ENCODE data around the gene AHNAK2.
"Not testable (repeated sequence)": the region's sequence is repeated elsewhere in the genome, so short reads cannot be mapped to it uniquely, and the experiment has no call there.

The AHNAK2 gene

GRCh38 chr14:104971447-104972240 is 6.5 kb downstream of the AHNAK2 start:
- no peak for DNase-seq

GRCh38 chr14:104970231-104971068 is 7.7 kb downstream of the AHNAK2 start:
- no peak for DNase-seq

DNA sequence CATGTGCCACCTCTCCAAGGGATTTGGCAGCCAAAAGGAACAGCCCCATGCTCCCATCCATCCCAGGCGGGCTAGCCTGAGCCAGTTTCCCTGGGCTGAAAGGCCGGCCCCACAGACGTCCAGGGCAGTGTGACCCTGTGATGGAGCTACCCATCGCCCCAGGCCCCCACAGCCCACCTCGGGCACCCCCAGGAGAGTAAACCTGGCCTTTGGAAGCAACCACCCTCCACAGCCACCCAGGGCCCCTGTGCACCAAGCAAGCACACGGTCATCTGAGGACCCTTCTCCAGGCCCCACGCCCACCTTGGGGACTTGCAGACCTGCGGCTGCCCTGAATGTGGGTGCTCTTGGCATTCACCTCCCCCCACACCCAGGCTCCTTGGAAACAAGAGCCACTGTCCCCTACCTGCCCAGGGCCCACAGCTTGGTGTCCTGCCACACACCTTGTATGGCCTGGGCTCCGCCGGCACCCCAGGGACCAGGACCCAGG is 8.4 kb downstream of the AHNAK2 start:
- DNase-seq = no peak

DNA sequence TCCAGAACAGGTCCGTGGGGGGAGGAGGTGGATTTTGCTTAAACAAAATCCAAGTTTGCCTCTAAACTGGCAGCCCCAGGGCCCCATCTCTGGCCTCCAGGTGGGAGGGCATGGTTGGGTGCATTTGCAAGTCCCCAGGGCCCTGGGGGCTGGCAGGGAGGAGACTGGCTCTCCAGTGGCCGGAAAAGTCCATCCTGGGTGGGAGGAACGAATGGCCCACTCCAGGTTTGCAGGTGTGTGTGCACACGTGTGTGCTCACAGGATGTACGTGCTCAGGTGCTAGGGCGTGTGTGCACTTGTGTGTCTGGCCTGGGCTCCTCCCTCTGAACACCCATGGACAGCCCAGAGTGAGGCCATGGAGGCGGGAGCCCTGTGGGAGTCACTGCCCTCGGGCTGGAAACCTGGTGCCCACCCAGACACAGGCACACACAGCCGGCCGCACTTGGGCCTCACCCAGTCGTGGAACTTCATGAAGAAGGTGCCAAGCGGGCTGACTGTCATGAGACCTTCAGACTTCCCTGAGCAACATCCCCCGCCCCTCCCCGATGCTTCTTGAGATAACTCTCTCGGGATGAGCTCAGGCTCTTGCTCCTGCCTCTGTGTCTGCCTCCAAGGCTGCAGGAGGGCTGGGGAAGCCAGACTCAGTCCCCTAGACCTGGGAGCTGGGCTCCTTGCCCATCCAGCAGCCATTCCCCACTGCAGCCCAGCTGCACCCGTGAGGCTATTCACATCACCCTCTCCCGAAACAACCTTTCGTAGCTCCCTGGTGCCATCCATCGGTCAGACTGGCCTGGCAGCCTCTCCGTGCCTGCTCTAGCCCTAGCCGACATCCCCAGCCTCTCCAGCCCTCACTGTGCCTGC is 9.4 kb downstream of the AHNAK2 start:
- DNase-seq = peak; percentile 42

DNA sequence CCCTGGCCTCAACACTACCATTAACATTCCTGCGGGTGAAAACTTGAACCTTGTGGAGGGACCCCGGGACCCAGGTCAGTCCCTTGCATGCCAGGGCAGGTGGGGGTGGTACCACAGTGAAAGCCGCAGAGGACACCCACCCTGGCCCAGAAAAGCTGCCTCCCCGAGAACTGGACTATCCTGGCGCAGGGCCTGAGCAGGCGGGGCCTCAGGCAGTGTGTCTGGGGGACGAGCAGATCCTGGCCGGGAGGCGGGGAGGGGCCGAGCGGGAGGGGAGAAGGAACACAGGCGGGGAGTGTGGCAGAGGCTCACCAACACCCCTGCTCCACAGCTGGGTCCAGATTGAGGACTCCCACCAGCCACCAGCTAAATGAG is 10.0 kb downstream of the AHNAK2 start:
- DNase-seq = peak; percentile 32

- no peak for DNase-seq
Observed at GRCh38 chr14:104967386-104968152, 10.6 kb downstream of the AHNAK2 start.

GRCh38 chr14:104966981-104967385 is 11.2 kb downstream of the AHNAK2 start:
- DNase-seq = no peak

DNA sequence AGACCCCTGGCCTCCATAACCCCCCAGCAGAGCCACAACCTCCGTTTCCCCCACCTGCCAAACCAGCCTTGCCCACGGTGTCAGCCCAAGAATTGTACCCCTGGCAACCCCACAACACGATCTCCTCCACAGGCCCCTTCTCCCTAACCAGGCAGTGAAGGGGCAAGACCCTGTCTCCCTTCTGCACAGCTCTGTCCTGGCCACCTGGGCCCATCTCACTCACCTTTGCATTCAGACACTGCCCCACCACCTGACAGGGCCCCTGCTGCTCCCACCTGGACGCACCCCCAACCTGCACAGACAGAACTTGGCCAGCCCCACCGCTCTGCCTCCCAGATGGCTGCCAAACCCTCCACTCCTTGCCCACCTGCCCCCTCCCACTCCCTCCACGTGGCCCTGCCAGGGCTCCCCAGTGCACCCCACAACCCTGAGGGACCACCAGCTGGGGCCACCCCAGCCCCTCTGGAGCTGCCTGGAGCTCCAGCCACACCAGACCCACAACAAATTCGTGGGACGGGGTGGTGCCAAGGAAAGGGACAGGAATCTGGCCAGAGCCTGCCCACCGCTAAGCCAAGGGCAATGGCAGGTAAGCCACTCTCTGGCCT is 11.8 kb downstream of the AHNAK2 start:
- DNase-seq = no peak

- DNase-seq = no peak
Observed at GRCh38 chr14:104965561-104966231, 12.5 kb downstream of the AHNAK2 start.

- DNase-seq = no peak
Observed at GRCh38 chr14:104964546-104964945, 13.6 kb downstream of the AHNAK2 start.

- no peak for DNase-seq
Observed at GRCh38 chr14:104957146-104958113, 20.7 kb downstream of the AHNAK2 start.

DNA sequence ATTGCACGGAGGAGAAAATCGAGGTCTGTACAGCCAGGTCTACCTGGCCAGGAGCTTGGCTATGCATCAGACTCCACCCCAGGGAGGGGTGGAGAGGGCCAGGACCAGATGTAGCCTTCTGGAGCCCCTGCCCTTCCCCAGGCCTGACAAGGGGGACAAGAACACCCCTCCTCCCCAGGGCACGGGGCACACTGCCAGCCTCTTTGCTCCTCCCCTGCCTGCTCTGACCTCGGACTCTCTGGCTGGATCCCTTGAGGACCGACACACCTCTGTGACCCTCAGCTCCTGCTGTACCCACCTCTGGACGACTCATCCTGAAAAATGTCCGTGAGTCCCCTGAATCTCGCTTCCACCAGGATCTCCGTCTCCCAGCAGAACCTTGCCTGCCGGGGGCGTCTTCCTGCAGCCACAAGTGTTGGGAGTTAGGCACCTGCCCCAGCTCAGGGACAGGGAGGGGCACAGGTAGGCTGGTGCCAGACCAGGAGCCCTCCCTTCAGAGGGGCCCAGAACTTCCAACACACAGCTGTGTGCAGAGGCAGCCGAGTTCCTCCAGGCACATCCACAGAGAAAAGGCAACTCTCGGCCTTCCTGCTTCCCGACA is 21.8 kb downstream of the AHNAK2 start:
- DNase-seq = no peak

DNA sequence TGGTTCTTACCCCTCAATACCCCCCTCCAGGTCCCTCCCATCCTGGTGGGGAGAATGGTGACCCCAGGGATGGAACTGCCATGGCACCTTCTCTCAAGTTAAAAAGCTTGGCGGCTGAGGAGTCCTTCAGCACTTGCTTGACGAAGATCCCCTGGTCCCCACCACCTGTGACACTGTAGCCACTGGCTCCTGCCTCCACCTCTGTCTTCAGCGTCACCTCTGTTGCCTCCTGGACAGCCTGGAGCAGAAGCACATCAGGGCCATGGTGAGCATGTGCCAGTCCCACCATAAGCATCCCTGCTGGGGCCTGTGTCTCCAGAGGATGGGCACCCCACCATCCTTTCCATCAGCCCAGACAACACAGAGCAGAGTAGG is 22.8 kb downstream of the AHNAK2 start:
- DNase-seq = no peak

- DNase-seq = no peak
Observed at GRCh38 chr14:104954746-104955395, 23.3 kb downstream of the AHNAK2 start.

GRCh38 chr14:104953896-104954656 is 24.1 kb downstream of the AHNAK2 start:
- DNase-seq = no peak

DNA sequence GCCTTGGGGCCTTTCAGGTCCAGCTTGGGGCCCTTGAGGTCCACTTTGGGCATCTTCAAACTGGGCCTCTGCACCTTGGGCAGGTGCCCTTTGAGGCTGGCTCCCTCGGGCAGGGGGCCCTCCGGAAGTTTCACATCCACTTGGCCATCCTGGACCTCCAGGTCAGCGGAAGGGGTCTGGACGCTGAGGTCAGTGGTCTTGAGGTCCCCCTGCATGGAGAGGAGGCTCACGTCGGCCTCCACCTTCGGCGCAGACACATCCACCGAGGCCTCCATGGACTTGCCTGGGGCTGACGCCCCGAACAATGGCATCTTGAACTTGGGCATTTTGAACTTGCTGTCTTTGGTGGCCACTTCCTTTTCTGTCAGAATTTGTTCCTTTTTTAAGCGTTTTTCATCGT is 25.1 kb downstream of the AHNAK2 start:
- DNase-seq = no peak

DNA sequence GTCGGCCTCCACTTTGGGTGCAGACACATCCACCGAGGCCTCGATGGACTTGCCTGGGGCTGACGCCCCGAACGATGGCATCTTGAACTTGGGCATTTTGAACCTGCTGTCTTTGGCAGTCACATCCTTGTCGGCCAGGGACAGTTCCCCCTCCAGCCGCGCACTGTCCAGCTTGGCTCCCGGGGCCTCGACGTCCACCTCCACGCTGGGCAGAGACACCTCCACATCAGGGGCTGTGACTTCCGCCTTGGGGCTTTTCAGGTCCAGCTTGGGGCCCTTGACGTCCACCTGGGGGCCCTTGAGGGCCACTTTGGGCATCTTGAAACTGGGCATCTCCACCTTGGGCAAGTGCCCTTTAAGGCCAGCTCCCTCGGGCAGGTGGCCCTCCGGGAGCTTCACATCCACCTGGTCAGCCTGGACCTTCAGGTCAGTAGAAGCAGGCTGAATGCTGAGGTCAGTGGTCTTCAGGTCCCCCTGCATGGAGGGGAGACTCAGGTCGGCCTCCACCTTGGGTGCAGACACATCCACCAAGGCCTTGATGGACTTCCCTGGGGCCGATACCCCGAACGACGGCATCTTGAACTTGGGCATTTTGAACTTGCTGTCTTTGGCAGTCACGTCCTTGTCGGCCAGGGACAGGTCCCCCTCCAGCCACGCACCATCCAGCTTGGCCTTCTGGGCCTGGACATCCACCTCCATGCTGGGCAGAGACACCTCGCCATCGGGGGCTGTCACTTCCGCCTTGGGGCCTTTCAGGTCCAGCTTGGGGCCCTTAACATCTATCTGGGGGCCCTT is 26.1 kb downstream of the AHNAK2 start:
- DNase-seq = not testable (repeated sequence)
